H1 (cell line): ENCODE data around the gene CPE. TPM values are rescaled to one million over a fixed set of nuclear protein-coding genes. Genes with fewer than 3 reads are reported as not detected.

ENCODE experiments used
- ASH2L ChIP-seq: fragments of 200-600, 300-600 bp; sonication (generic); IDR thresholded peaks from one replicate; pipeline ENCODE4 v1.7.1; 2017; ENCODE audit warnings: low read length
- KDM1A ChIP-seq: fragments of 200-600, 300-600 bp; sonication (generic); IDR thresholded peaks from 2 replicates; pipeline ENCODE4 v1.7.1; 2016; ENCODE audit warnings: mild to moderate bottlenecking, low read length, borderline replicate concordance
- KDM4A ChIP-seq: IDR thresholded peaks from one replicate; pipeline ENCODE4 v1.7.1; 2012; ENCODE audit warnings: low read depth, mild to moderate bottlenecking, moderate library complexity, low read length, inconsistent platforms; ENCODE audit not compliant: severe bottlenecking
- RXRA ChIP-seq: IDR thresholded peaks from 2 replicates; pipeline ENCODE4 v1.6.1; 2011; ENCODE audit warnings: low read depth, mild to moderate bottlenecking, low read length, moderate library complexity; ENCODE audit not compliant: insufficient read depth
- TAF7 ChIP-seq: optimal IDR thresholded peaks from 2 replicates; pipeline ENCODE3; 2011; ENCODE audit warnings: low read depth, mild to moderate bottlenecking, inconsistent platforms, low read length, moderate library complexity, borderline replicate concordance
- polyA plus RNA-seq, 7 experiments: library from polyadenylated mRNA; depleted of rRNA in 3 of 7; stranded (reverse) in 5 of 7; unstranded in 2 of 7; fragments of >200 nt in 5 of 7; fragments of 200-250 nt in 2 of 7; gene quantifications; 1 replicate in 5 of 7; 2 replicates in 1 of 7; 4 replicates in 1 of 7; pipeline versions ENCODE4 v1.2.1 to v1.2.3, GENCODE V29; 2011 to 2013; ENCODE audit warnings: missing spikeins in 2 of 7, mixed read lengths in 2 of 7
- total RNA-seq: library from RNA; stranded (reverse); fragmentation: NEBNext Ultra II Directional; extraction: Animal tissue kit (Norgen Biotek cat#: 25700); gene quantifications from 2 replicates; pipeline ENCODE4 v1.2.1, GENCODE V29; 2021

The CPE gene
- total and polyA plus RNA-seq, 2 of the 8 experiments (the other 6 are each of a cell fraction or from before 2014, with no cell fraction given) = 9.4 to 10.2 TPM

GRCh38 chr4:165410214-165410613, 31.4 kb downstream of the CPE start (continued):
- TF ChIP-seq KDM1A (no peak), ASH2L (no peak), RXRA (no peak), KDM4A (no peak), TAF7 (no peak)
